SK-N-SH treated with all-trans-retinoic acid at 6 μM for 48 hours (cell line): Measurements from ENCODE around the gene ADNP.

Experiments used
- CSDC2 ChIP-seq: fragments of 250-450 bp; sonication (Bioruptor Pico); IDR thresholded peaks from 2 replicates; pipeline ENCODE4 v1.5.0; 2020; ENCODE audit warnings: mild to moderate bottlenecking, moderate library complexity
- ESRRG ChIP-seq: fragments of 250-450 bp; sonication (Bioruptor Pico); IDR thresholded peaks from 2 replicates; pipeline ENCODE4 v1.6.1; 2021; ENCODE audit warnings: mild to moderate bottlenecking
- ZFP30 ChIP-seq: fragments of 450-650 bp; formaldehyde crosslinking; IDR thresholded peaks from 2 replicates; pipeline ENCODE4 v1.5.0; 2022; ENCODE audit warnings: mild to moderate bottlenecking, moderate library complexity
- TF ChIP-seq, protein P1 (sequence below): fragments of 250-450 bp; sonication (Bioruptor Pico); IDR thresholded peaks from 2 replicates; pipeline ENCODE4 v1.8.0; 2020; ENCODE audit warnings: mild to moderate bottlenecking, moderate library complexity, borderline replicate concordance

GRCh38 chr20:50915424-50915823, 15.8 kb downstream of the ADNP start:
- no peak for TF ChIP-seq ZFP30 (CRISPR knock-in tag)
- TF ChIP-seq ESRRG (CRISPR knock-in tag), result no peak
- TF ChIP-seq, protein P1, sequence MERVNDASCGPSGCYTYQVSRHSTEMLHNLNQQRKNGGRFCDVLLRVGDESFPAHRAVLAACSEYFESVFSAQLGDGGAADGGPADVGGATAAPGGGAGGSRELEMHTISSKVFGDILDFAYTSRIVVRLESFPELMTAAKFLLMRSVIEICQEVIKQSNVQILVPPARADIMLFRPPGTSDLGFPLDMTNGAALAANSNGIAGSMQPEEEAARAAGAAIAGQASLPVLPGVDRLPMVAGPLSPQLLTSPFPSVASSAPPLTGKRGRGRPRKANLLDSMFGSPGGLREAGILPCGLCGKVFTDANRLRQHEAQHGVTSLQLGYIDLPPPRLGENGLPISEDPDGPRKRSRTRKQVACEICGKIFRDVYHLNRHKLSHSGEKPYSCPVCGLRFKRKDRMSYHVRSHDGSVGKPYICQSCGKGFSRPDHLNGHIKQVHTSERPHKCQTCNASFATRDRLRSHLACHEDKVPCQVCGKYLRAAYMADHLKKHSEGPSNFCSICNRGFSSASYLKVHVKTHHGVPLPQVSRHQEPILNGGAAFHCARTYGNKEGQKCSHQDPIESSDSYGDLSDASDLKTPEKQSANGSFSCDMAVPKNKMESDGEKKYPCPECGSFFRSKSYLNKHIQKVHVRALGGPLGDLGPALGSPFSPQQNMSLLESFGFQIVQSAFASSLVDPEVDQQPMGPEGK (CRISPR knock-in tag), result no peak
- no peak for TF ChIP-seq CSDC2 (CRISPR knock-in tag)
